Cardiac fibroblast (primary cell): ENCODE data around the gene SEC31B.
A peak's percentile ranks its signal among the peaks of the same experiment; 100 is the strongest.

Source experiments
- DNase-seq, 2 donors: peaks; one replicate each; pipeline versions ENCODE4 v3.0.0 to v3.0.0-alpha.2; 2010; ENCODE audit warnings: low read depth in 2 of 2
- H3K4me3 ChIP-seq, 2 donors: replicated peaks in 1 of 2; 1 replicate in 1 of 2; 2 replicates in 1 of 2; pipeline ENCODE4 v1.5.1; 2011; ENCODE audit warnings: low read depth in 2 of 2, low read length in 2 of 2, mild to moderate bottlenecking in 2 of 2, moderate library complexity in 1 of 2
- TF ChIP-seq, protein P1 (sequence below): IDR thresholded peaks from one replicate; pipeline ENCODE4 v1.5.1; 2011; ENCODE audit warnings: low read depth, mild to moderate bottlenecking, low read length, inconsistent platforms

SEC31B gene

DNA sequence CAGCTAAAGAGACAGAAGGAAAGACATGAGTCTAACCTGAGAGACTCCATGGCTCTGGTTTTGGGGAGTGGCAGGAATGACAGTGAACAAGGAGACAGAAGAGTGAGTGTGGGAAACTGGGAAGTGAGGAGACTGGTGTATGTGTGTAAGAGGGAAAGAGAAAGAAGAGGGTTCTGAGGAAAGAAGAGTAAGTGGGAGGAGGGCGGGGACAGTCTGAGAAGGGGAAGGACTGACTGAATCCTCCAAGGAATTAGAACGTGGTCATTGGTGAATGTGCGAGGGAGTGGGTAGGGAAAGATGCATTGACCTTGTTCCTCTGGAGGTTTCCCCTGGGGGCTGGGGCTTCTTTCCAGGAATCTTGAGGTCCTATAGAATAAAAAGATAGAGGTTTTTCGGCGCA lies 30.3 kb downstream of the SEC31B start:
- DNase-seq, result no peak
- H3K4me3 ChIP-seq, result no peak overlapping the region
- TF ChIP-seq, protein P1, sequence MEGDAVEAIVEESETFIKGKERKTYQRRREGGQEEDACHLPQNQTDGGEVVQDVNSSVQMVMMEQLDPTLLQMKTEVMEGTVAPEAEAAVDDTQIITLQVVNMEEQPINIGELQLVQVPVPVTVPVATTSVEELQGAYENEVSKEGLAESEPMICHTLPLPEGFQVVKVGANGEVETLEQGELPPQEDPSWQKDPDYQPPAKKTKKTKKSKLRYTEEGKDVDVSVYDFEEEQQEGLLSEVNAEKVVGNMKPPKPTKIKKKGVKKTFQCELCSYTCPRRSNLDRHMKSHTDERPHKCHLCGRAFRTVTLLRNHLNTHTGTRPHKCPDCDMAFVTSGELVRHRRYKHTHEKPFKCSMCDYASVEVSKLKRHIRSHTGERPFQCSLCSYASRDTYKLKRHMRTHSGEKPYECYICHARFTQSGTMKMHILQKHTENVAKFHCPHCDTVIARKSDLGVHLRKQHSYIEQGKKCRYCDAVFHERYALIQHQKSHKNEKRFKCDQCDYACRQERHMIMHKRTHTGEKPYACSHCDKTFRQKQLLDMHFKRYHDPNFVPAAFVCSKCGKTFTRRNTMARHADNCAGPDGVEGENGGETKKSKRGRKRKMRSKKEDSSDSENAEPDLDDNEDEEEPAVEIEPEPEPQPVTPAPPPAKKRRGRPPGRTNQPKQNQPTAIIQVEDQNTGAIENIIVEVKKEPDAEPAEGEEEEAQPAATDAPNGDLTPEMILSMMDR, result no peak

DNA sequence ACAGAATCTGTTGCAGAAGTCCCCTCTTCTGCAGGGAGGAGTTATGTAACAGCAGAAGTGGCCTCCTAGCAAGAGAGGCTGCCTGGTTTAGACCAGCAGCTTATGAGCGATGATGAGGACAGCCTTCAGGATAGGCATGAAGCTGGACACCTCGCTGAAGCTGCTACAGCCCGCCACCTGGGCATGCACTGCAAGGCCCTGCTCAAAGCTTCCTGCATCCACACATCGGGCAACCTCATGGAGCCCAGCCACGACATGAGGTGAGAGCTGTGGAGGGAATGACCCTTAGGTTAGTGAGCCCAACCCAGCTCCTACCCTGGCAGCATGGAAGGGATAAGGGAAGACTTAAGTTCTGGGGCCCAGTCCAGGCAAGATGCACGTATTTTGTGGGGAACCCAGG lies 32.1 kb downstream of the SEC31B start:
- no peak for DNase-seq
- TF ChIP-seq, protein P1, result no peak
- no peak overlapping the region for H3K4me3 ChIP-seq

DNA sequence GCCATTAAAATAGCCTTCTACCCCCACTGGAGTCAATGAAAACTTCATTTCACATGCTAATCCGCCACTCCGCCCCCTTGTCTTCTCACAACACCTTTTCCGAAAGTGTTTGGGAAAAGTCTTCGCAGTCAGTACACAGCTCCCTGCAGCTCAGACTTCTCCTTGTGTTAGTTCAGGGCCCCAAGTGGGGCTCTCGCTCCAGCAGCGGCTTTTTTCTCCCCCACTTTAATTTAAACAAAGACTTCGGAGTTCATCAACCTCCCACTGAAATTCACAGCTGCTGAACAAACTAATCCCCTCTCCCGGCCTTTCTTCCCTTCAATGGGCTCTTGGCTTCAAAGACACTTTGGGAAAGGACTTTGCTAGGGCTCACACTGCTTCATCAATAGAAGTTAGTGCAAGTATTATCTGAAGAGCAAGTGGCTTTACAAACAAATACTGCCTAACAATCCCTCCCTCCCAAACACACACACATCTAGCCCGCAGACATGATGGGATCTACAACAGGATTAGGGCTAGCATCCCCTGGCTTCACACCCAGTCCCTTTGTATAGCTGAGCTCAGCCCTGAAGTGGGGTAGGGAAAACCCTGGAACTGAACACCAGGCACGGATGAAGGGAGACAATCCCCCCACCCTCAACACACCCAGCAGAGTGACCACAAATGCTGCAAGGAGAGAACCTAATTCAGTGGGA lies 33.7 kb downstream of the SEC31B start:
- H3K4me3 ChIP-seq, result no peak overlapping the region
- TF ChIP-seq, protein P1, result no peak
- DNase-seq, result no peak

DNA sequence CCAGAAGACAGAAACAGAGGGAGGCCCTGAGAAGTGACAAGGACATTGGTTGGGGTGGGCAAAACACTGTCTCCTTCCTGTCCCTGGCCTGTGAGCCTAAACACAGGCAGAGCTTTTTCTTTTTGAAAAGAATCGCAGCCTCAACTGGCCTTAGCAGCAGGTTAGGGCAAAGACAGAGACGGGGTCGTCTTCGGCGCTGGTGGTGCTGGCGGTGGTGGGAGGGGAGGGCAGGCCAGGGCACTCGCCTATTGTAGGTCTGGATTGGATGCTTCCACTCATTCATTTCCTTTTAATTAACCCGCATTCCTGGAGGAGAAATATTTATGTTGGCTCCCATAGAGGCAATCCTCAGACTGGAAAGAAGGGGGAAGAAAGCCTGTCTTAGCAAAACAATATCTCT lies 34.3 kb downstream of the SEC31B start:
- no peak overlapping the region for H3K4me3 ChIP-seq
- no peak for DNase-seq
- TF ChIP-seq, protein P1, result no peak

DNA sequence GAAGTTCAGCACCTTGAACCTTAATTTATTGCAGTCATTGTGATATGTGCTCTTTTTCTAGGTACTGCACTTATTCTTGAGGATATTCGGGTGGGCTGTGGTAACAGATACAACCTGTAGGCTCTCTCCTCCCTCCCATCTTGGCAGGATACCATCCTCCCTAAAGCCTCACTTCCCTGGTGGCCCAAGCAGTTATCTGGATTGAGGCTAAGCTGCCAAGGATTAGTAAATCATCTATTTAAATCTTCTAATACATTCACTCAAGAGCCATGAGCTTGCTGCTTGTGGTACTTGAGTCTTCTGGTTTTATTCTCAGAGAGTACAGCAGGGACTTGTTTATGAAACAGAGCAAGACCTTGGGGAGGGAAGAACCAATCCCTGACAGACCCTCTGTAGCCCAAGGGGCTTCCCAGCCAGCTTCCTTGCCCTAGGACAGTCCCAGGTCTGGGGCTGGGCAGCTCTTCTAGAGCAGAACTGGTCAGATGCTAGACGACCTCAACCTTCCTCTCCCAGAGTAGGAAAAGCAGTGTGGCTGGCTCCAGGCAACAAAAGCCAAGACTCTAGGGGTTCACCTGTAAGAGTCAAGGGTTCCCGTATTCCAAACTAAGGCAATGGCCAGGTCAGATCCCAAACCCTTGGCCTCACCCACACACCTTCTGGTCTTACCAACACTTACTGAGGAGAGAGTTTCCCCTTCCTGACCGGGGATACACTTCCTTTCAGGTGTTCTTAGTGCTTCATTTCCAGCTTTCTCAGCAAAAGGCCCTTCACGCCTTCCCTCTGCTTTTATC lies 35.6 kb downstream of the SEC31B start:
- H3K4me3 ChIP-seq, result no peak overlapping the region
- TF ChIP-seq, protein P1, result no peak
- no peak for DNase-seq

DNA sequence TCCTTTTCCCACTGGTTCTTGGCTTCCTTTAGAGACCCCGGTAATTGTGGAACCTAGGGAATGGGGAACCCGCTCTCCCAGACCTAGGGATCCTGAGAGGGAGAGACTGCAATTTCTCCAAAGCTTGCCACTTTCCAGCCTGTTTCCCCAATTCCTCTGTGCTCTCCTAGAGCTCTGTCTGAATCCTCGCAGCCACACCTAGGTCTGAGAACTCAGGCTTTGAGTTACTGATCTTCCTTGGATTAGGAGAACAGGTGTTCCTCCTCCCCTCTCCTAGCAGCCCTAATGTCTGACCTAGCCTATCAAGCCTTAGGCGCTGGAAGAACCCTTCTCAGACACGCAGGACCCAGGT lies 36.9 kb downstream of the SEC31B start:
- TF ChIP-seq, protein P1, result no peak
- peak overlapping the region in 1 of 2 donors; percentile 42 for H3K4me3 ChIP-seq
- no peak for DNase-seq
